H1 (cell line): Measurements from ENCODE around the gene OBSCN. TPM values are rescaled to one million over a fixed set of nuclear protein-coding genes. Genes with fewer than 3 reads are reported as not detected.

Experiments used
- CTCF ChIA-PET: fragments of 300-600 bp; sonication (Branson Sonifier 250); formaldehyde crosslinking; loops from one replicate; lab custom pipeline; 2021; ENCODE audit not compliant: partially characterized antibody; lab: Charles Lee
- POLR2A ChIA-PET: fragments of 300-600 bp; sonication (Branson Sonifier 250); formaldehyde crosslinking; loops from one replicate; lab custom pipeline; 2021; ENCODE audit warnings: inconsistent platforms; ENCODE audit not compliant: partially characterized antibody; lab: Charles Lee
- DNase-seq, 2 experiments: peaks; one replicate each; pipeline versions ENCODE4 v3.0.0 to v3.0.0-alpha.2; 2010 to 2022; ENCODE audit warnings: low spot score in 2 of 2, low read depth in 1 of 2, mixed read lengths in 1 of 2
- FAIRE-seq: peaks from 2 replicates; lab custom pipeline; 2011; peaks lifted over from hg19 to GRCh38; lab: Jason Lieb, UNC
- H2AFZ ChIP-seq: 2 replicates; pipeline ENCODE4 v1.8.1; 2012; ENCODE audit warnings: low read length, inconsistent platforms
- H2AK5ac ChIP-seq: 2 replicates; pipeline ENCODE4 v1.6.1; 2013; ENCODE audit warnings: low read depth, low read length
- H2BK120ac ChIP-seq: replicated peaks from 2 replicates; pipeline ENCODE3; 2013; ENCODE audit warnings: low read depth, low read length, inconsistent platforms
- H2BK12ac ChIP-seq: 2 replicates; pipeline ENCODE4 v1.6.1; 2013; ENCODE audit warnings: low read depth, low read length
- H2BK15ac ChIP-seq: 2 replicates; pipeline ENCODE4 v1.6.1; 2013; ENCODE audit warnings: low read length
- H2BK20ac ChIP-seq: 2 replicates; pipeline ENCODE4 v1.6.1; 2013; ENCODE audit warnings: low read length
- H2BK5ac ChIP-seq: 2 replicates; pipeline ENCODE4 v1.6.1; 2013; ENCODE audit warnings: low read depth, low read length
- H3K14ac ChIP-seq: 2 replicates; pipeline ENCODE4 v1.6.1; 2013; ENCODE audit warnings: inconsistent platforms; ENCODE audit not compliant: insufficient read length
- H3K18ac ChIP-seq: 2 replicates; pipeline ENCODE4 v1.6.1; 2013; ENCODE audit warnings: low read length; ENCODE audit errors: extremely low read depth
- H3K23ac ChIP-seq: 2 replicates; pipeline ENCODE4 v1.6.1; 2013; ENCODE audit warnings: inconsistent platforms; ENCODE audit not compliant: insufficient read length
- H3K23me2 ChIP-seq: 2 replicates; pipeline ENCODE4 v1.6.1; 2013; ENCODE audit warnings: low read depth, low read length
- H3K27ac ChIP-seq: 2 replicates; pipeline ENCODE4 v1.6.1; 2011; ENCODE audit warnings: low read depth, low read length, inconsistent platforms
- H3K27me3 ChIP-seq, 4 experiments: replicated peaks in 1 of 4; 1 replicate in 1 of 4; 2 replicates in 3 of 4; pipeline versions ENCODE4 v1.6.1 to v1.8.1; 2011 to 2013; ENCODE audit warnings: low read length in 3 of 4, mild to moderate bottlenecking in 3 of 4, inconsistent platforms in 2 of 4, mixed read lengths in 2 of 4, moderate library complexity in 1 of 4; ENCODE audit not compliant: control insufficient read depth in 3 of 4, insufficient read depth in 3 of 4; ENCODE audit errors: extremely low read depth in 1 of 4
- H3K36me3 ChIP-seq, 4 experiments: 2 replicates each; pipeline versions ENCODE4 v1.6.1 to v1.8.1; 2011 to 2013; ENCODE audit warnings: mild to moderate bottlenecking in 4 of 4, low read length in 3 of 4, moderate library complexity in 2 of 4, control low read depth in 1 of 4, inconsistent platforms in 1 of 4; ENCODE audit not compliant: insufficient read depth in 4 of 4, control insufficient read depth in 2 of 4
- H3K4ac ChIP-seq: replicated peaks from 2 replicates; pipeline ENCODE3; 2013; ENCODE audit warnings: low read length, low read depth, mixed read lengths, inconsistent platforms; ENCODE audit not compliant: insufficient read length
- H3K4me1 ChIP-seq, 4 experiments: replicated peaks in 1 of 4; 1 replicate in 1 of 4; 2 replicates in 3 of 4; pipeline versions ENCODE4 v1.6.1 to v1.8.1; 2011 to 2013; ENCODE audit warnings: low read length in 3 of 4, inconsistent platforms in 2 of 4, mixed read lengths in 1 of 4; ENCODE audit not compliant: insufficient read depth in 4 of 4, control insufficient read depth in 3 of 4
- H3K4me2 ChIP-seq, 2 experiments: 2 replicates each; pipeline versions ENCODE4 v1.6.1 to v1.8.1; 2011 to 2013; ENCODE audit warnings: low read depth in 2 of 2, low read length in 2 of 2, control low read depth in 1 of 2, inconsistent platforms in 1 of 2, mild to moderate bottlenecking in 1 of 2; ENCODE audit not compliant: insufficient read depth in 1 of 2
- H3K4me3 ChIP-seq, 4 experiments: fragments of 200-600, 300-600 bp in 1 of 4; sonication (generic), shearing (Covaris generic), sonication (Bioruptor Twin) in 1 of 4; 2 replicates each; pipeline versions ENCODE4 v1.5.1 to v1.8.1; 2011 to 2016; ENCODE audit warnings: low read length in 4 of 4, low read depth in 3 of 4, control low read depth in 2 of 4, inconsistent platforms in 2 of 4, mild to moderate bottlenecking in 2 of 4, mixed read lengths in 1 of 4, moderate library complexity in 1 of 4; ENCODE audit not compliant: insufficient read depth in 2 of 4; ENCODE audit errors: extremely low read depth in 1 of 4
- H3K56ac ChIP-seq: replicated peaks from 2 replicates; pipeline ENCODE3; 2013; ENCODE audit warnings: low read depth, mild to moderate bottlenecking, mixed read lengths, low read length, inconsistent platforms; ENCODE audit not compliant: insufficient read length
- H3K79me1 ChIP-seq: 2 replicates; pipeline ENCODE4 v1.6.1; 2013; ENCODE audit warnings: low read depth, low read length, control low read depth
- H3K79me2 ChIP-seq, 2 experiments: 2 replicates each; pipeline versions ENCODE4 v1.6.1 to v1.8.1; 2012 to 2013; ENCODE audit warnings: low read length in 2 of 2, mild to moderate bottlenecking in 2 of 2, inconsistent platforms in 1 of 2; ENCODE audit not compliant: insufficient read depth in 2 of 2, control insufficient read depth in 1 of 2
- H3K9ac ChIP-seq, 4 experiments: replicated peaks in 1 of 4; 1 replicate in 1 of 4; 2 replicates in 3 of 4; pipeline versions ENCODE4 v1.6.1 to v1.8.1; 2011 to 2013; ENCODE audit warnings: low read depth in 3 of 4, low read length in 3 of 4, control low read depth in 2 of 4, mild to moderate bottlenecking in 2 of 4, moderate library complexity in 2 of 4, inconsistent platforms in 1 of 4; ENCODE audit errors: extremely low read depth in 1 of 4
- H3K9me3 ChIP-seq, 2 experiments: 2 replicates each; pipeline versions ENCODE4 v1.6.1 to v1.8.1; 2012 to 2013; ENCODE audit warnings: mild to moderate bottlenecking in 2 of 2, moderate library complexity in 2 of 2, control low read depth in 1 of 2, inconsistent platforms in 1 of 2, low read depth in 1 of 2, low read length in 1 of 2, mixed read lengths in 1 of 2; ENCODE audit not compliant: insufficient read depth in 2 of 2
- H4K20me1 ChIP-seq, 2 experiments: replicated peaks in 1 of 2; 2 replicates each; pipeline versions ENCODE3 to v1.8.1; 2011 to 2013; ENCODE audit warnings: inconsistent platforms in 2 of 2, low read length in 2 of 2, mild to moderate bottlenecking in 1 of 2; ENCODE audit not compliant: insufficient read depth in 2 of 2, control insufficient read depth in 1 of 2
- H4K5ac ChIP-seq: 2 replicates; pipeline ENCODE4 v1.6.1; 2013; ENCODE audit warnings: low read length, low read depth, mixed read lengths, inconsistent platforms; ENCODE audit not compliant: insufficient read length
- H4K8ac ChIP-seq: 2 replicates; pipeline ENCODE4 v1.8.0; 2013; ENCODE audit warnings: mild to moderate bottlenecking, moderate library complexity, low read length, inconsistent platforms; ENCODE audit not compliant: insufficient read depth; ENCODE audit errors: extremely low read depth
- H4K91ac ChIP-seq: replicated peaks from 2 replicates; pipeline ENCODE3; 2013; ENCODE audit warnings: low read length, mixed read lengths, inconsistent platforms; ENCODE audit not compliant: insufficient read length
- BRCA1 ChIP-seq: IDR thresholded peaks from 2 replicates; pipeline ENCODE4 v1.6.1; 2012; ENCODE audit warnings: low read depth, low read length, improper control_type of control experiment
- CBX8 ChIP-seq: fragments of 300-800, 300-1000 bp; sonication (generic); IDR thresholded peaks from 2 replicates; pipeline ENCODE4 v1.7.1; 2016; ENCODE audit warnings: low read depth, low read length, borderline replicate concordance
- CHD1 ChIP-seq: IDR thresholded peaks from 2 replicates; pipeline ENCODE4 v1.6.1; 2012; ENCODE audit warnings: low read depth, low read length, improper control_type of control experiment
- HDAC2 ChIP-seq, 2 experiments: fragments of 300-600 bp in 1 of 2; sonication (generic) in 1 of 2; IDR thresholded peaks; 2 replicates each; pipeline ENCODE4 v1.6.1; 2011 to 2012; ENCODE audit warnings: low read depth in 2 of 2, low read length in 2 of 2, mild to moderate bottlenecking in 2 of 2, moderate library complexity in 2 of 2, borderline replicate concordance in 1 of 2, inconsistent platforms in 1 of 2
- MAFK ChIP-seq: IDR thresholded peaks from 2 replicates; pipeline ENCODE4 v1.6.1; 2012; ENCODE audit warnings: low read depth, mild to moderate bottlenecking, improper control_type of control experiment, low read length
- NRF1 ChIP-seq: IDR thresholded peaks from 2 replicates; pipeline ENCODE4 v1.6.1; 2011; ENCODE audit warnings: mild to moderate bottlenecking, low read depth, low read length, improper control_type of control experiment
- RBBP5 ChIP-seq: IDR thresholded peaks from 2 replicates; pipeline ENCODE4 v1.7.1; 2012; ENCODE audit warnings: low read depth, mild to moderate bottlenecking, inconsistent platforms, low read length, moderate library complexity, borderline replicate concordance
- SAP30 ChIP-seq: fragments of 300-600 bp; sonication (generic); IDR thresholded peaks from 2 replicates; pipeline ENCODE4 v1.7.1; 2012; ENCODE audit warnings: low read length, moderate library complexity, mild to moderate bottlenecking, inconsistent platforms; ENCODE audit not compliant: insufficient read depth, insufficient replicate concordance
- SIRT6 ChIP-seq: IDR thresholded peaks from one replicate; pipeline ENCODE4 v1.7.1; 2012; ENCODE audit warnings: low read length, inconsistent platforms
- SIX5 ChIP-seq: IDR thresholded peaks from 2 replicates; pipeline ENCODE4 v1.6.1; 2011; ENCODE audit warnings: mild to moderate bottlenecking, low read depth, low read length
- SP4 ChIP-seq: IDR thresholded peaks from 2 replicates; pipeline ENCODE4 v1.6.1; 2012; ENCODE audit warnings: low read length, inconsistent platforms
- TAF7 ChIP-seq: optimal IDR thresholded peaks from 2 replicates; pipeline ENCODE3; 2011; ENCODE audit warnings: low read depth, mild to moderate bottlenecking, inconsistent platforms, low read length, moderate library complexity, borderline replicate concordance
- TBP ChIP-seq: IDR thresholded peaks from 2 replicates; pipeline ENCODE4 v1.6.1; 2011; ENCODE audit warnings: low read depth, low read length, improper control_type of control experiment
- YY1 ChIP-seq: IDR thresholded peaks from 2 replicates; pipeline ENCODE4 v1.6.1; 2011; ENCODE audit warnings: low read depth, mild to moderate bottlenecking, low read length
- WGBS, 2 experiments: shearing (Covaris generic) in 1 of 2; methylation state at CpG; one replicate each; pipeline versions ENCODE4 v1.1.6 to v1.1.7; 2013 to 2015; ENCODE audit warnings: low lambda C conversion rate in 2 of 2, mixed read lengths in 2 of 2, inconsistent platforms in 1 of 2, low coverage in 1 of 2, missing lambda C conversion rate in 1 of 2; ENCODE audit not compliant: insufficient replicate concordance in 2 of 2, insufficient coverage in 1 of 2, insufficient read length in 1 of 2; ENCODE audit errors: extremely low coverage in 1 of 2, missing lambda C conversion rate in 1 of 2; 5-methylcytosine and 5-hydroxymethylcytosine counted together
- polyA plus RNA-seq, 7 experiments: library from polyadenylated mRNA; depleted of rRNA in 3 of 7; stranded (reverse) in 5 of 7; unstranded in 2 of 7; fragments of >200 nt in 5 of 7; fragments of 200-250 nt in 2 of 7; gene quantifications; 1 replicate in 5 of 7; 2 replicates in 1 of 7; 4 replicates in 1 of 7; pipeline versions ENCODE4 v1.2.1 to v1.2.3, GENCODE V29; 2011 to 2013; ENCODE audit warnings: missing spikeins in 2 of 7, mixed read lengths in 2 of 7
- total RNA-seq: library from RNA; stranded (reverse); fragmentation: NEBNext Ultra II Directional; extraction: Animal tissue kit (Norgen Biotek cat#: 25700); gene quantifications from 2 replicates; pipeline ENCODE4 v1.2.1, GENCODE V29; 2021

OBSCN gene
- total and polyA plus RNA-seq, 2 of the 8 experiments (the other 6 are each of a cell fraction or from before 2014, with no cell fraction given) = 7.5 to 28.4 TPM

- Histone ChIP-seq H4K20me1 (peaks cover 0 to 3% of the 10 kb centered on the region in 2 experiments), H3K4me1 (no peaks in the 10 kb centered on the region), H3K23me2 (peaks cover 3% of the 10 kb centered on the region; the same call in 1 of the 2 replicates), H3K23ac (no peak overlapping the region), H2AK5ac (no peak overlapping the region), H3K56ac (no peak overlapping the region), H3K79me2 (no peaks in the 10 kb centered on the region), H3K9ac (no peak overlapping the region), H3K79me1 (no peaks in the 10 kb centered on the region), H3K4ac (no peak overlapping the region), H2BK12ac (no peak overlapping the region), H2BK15ac (no peak overlapping the region), H3K4me3 (no peak overlapping the region), H4K5ac (no peak overlapping the region), H4K8ac (no peak overlapping the region), H3K27ac (no peak overlapping the region), H2AFZ (no peak overlapping the region), H2BK5ac (no peak overlapping the region), H2BK20ac (no peak overlapping the region), H3K4me2 (no peak overlapping the region), H3K18ac (no peak overlapping the region), H2BK120ac (no peak overlapping the region), H3K9me3 (no peaks in the 10 kb centered on the region), H3K27me3 (no peaks in the 10 kb centered on the region; a peak in 1 of 7 replicates), H4K91ac (no peak overlapping the region), H3K36me3 (peaks cover 0 to 18% (median 15%) of the 10 kb centered on the region in 4 experiments; a peak in 6 of 8 replicates), H3K14ac (no peak overlapping the region)
- ChIA-PET CTCF (interaction anchor here (1.0 to 4.4 kb wide), 3 partner anchors 15 to 190 kb away, joined by 4 to 19 read pairs (median 4); no protein-coding TSS in a partner anchor), POLR2A (no interaction called here)
- WGBS, 2 experiments = 90% methylated on average over 1 of the region's 1 CpG; no CpG with 5 or more reads in 1 of the 2 experiments
- no peak for FAIRE-seq
- DNase-seq = no peak
- TF ChIP-seq HDAC2 (IDR thresholded peaks at IDR 0.05; ENCODE audit: borderline replicate concordance in 1 of 2, low read depth in 2 of 2, low read length in 2 of 2) (no peak), CBX8 (no peak), CHD1 (no peak), SIX5 (no peak), NRF1 (no peak), TBP (no peak), TAF7 (no peak), YY1 (no peak), SP4 (no peak), RBBP5 (no peak), SIRT6 (no peak), BRCA1 (no peak), MAFK (no peak), SAP30 (no peak)
Observed at GRCh38 chr1:228325267-228325666, 117.4 kb downstream of the OBSCN start.
